Measurements from ENCODE around the gene SLC13A5.

GRCh38 chr17:6704470-6705052 lies 8.6 kb downstream of the SLC13A5 start:
- TF ChIP-seq CTCF (IDR thresholded peaks at IDR 0.05) (no peak), POLR2A (IDR thresholded peaks at IDR 0.05) (no peak)
